LNCAP (cell line): ENCODE results near the gene ABCA1.

Source experiments
- CTCF ChIP-seq: fragments of 450-650 bp; IDR thresholded peaks from 2 replicates; pipeline ENCODE4 v1.5.1; 2017; ENCODE audit warnings: mild to moderate bottlenecking

Gene ABCA1

GRCh38 chr9:104892701-104893100 is 35.3 kb downstream of the ABCA1 start:
- no peak for TF ChIP-seq CTCF

GRCh38 chr9:104890433-104890770 is 37.6 kb downstream of the ABCA1 start:
- no peak for TF ChIP-seq CTCF

- no peak for TF ChIP-seq CTCF
Measured at GRCh38 chr9:104885818-104886709, 41.9 kb downstream of the ABCA1 start.

- TF ChIP-seq CTCF, result no peak
Measured at GRCh38 chr9:104883169-104883568, 44.8 kb downstream of the ABCA1 start.

GRCh38 chr9:104882566-104882965 is 45.4 kb downstream of the ABCA1 start:
- TF ChIP-seq CTCF, result no peak

- TF ChIP-seq CTCF, result no peak
Measured at GRCh38 chr9:104882086-104882485, 45.9 kb downstream of the ABCA1 start.

- TF ChIP-seq CTCF, result no peak
Measured at GRCh38 chr9:104879555-104880309, 48.2 kb downstream of the ABCA1 start.
